NB4 (cell line): ENCODE results near the gene PDK2.

Experiments
- DNase-seq: peaks from one replicate; pipeline ENCODE4 v3.0.0; 2010; ENCODE audit warnings: low read depth
- H3K4me3 ChIP-seq: one replicate; pipeline ENCODE4 v1.5.1; 2011; ENCODE audit warnings: mild to moderate bottlenecking, low read depth, low read length, moderate library complexity
- CTCF ChIP-seq: IDR thresholded peaks from one replicate; pipeline ENCODE4 v1.5.1; 2012; ENCODE audit warnings: low read depth, low read length
- MAX ChIP-seq: IDR thresholded peaks from 2 replicates; pipeline ENCODE4 v1.6.1; 2011; ENCODE audit warnings: low read depth, low read length
- MYC ChIP-seq: IDR thresholded peaks from 2 replicates; pipeline ENCODE4 v1.6.1; 2011; ENCODE audit warnings: low read depth, low read length
- POLR2A ChIP-seq: IDR thresholded peaks from 2 replicates; pipeline ENCODE4 v1.6.1; 2011; ENCODE audit warnings: mild to moderate bottlenecking; ENCODE audit not compliant: insufficient read length; ENCODE audit errors: extremely low read depth

The PDK2 gene

GRCh38 chr17:50144845-50145531 is 49.8 kb downstream of the PDK2 start:
- no peak for TF ChIP-seq CTCF
- no peak for TF ChIP-seq MAX
- TF ChIP-seq MYC = no peak
- TF ChIP-seq POLR2A = no peak
- no peak for DNase-seq
- H3K4me3 ChIP-seq = no peak overlapping the region

GRCh38 chr17:50145532-50146229 is 50.5 kb downstream of the PDK2 start:
- H3K4me3 ChIP-seq = no peak overlapping the region
- no peak for DNase-seq
- TF ChIP-seq CTCF (no peak), MAX (no peak)

- TF ChIP-seq MYC (no peak), POLR2A (no peak), CTCF (peak; percentile 0), MAX (no peak)
- peak overlapping the region; percentile 72 for H3K4me3 ChIP-seq
- no peak for DNase-seq
Observed at GRCh38 chr17:50146230-50146926, 51.2 kb downstream of the PDK2 start.

GRCh38 chr17:50146927-50147665 is 51.9 kb downstream of the PDK2 start:
- TF ChIP-seq CTCF (no peak), MAX (no peak), POLR2A (no peak)
- DNase-seq = no peak
- H3K4me3 ChIP-seq = peak overlapping the region; percentile 72

- DNase-seq = no peak
- TF ChIP-seq POLR2A (no peak), CTCF (no peak), MAX (no peak)
- peak overlapping the region; percentile 72 for H3K4me3 ChIP-seq
Observed at GRCh38 chr17:50147841-50148225, 52.7 kb downstream of the PDK2 start.
